ENCODE results near the gene INF2. TPM values are rescaled to one million over a fixed set of nuclear protein-coding genes. Genes with fewer than 3 reads are reported as not detected.

INF2 gene
- total RNA-seq, 1 experiment from 2014 or later: 58.3 TPM

DNA sequence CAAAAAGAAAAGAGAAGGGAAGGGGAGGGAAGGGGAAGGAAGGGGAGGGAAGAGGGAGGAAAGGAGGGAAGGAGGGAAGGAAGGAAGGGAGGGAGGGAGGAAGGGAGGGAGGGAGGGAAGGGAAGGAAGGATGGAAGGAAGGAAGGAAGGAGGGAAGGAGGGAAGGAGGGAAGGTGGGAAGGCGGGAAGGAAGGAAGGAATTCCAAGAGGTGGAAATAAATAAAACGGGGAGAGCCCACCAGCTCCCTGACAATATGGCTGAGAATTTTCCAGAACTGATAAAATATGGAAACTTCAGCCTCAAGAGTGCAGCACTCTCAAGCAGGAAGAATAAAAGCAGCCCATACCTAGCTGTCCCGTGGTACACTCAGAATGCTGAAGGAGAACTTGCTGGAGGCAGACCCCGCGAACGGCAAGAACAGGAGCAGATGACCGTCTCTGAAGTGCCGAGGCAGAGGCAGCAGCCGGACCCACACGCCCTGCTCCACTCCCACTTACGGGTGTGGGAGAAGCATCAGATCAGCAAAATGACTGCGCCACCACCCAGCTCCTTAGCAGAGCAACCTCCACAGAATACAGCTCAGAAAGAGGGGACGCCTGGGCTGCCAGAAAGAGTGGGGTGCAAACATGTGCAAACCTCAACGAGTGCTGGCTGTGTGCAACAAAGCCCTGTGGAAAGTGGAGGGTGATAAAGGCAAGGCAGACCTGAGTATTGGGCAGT lies 34.1 kb upstream of the INF2 start:
- Histone ChIP-seq H3K79me2 (ENCODE audit: insufficient read depth, low read length) (no peaks in the 10 kb centered on the region), H3K9me3 (ENCODE audit: control insufficient read depth, low read depth, low read length) (peaks cover 10% of the 10 kb centered on the region), H3K9ac (ENCODE audit: extremely low read depth, insufficient read length, low read length) (no peak overlapping the region), H3K4me2 (ENCODE audit: insufficient read depth, insufficient read length, low read length) (no peak overlapping the region), H3K27ac (ENCODE audit: insufficient read length, low read depth, low read length) (no peak overlapping the region), H3K56ac (ENCODE audit: insufficient read length, low read depth, low read length) (no peak overlapping the region), H2BK5ac (ENCODE audit: insufficient read length, low read length) (no peak overlapping the region), H3T11ph (ENCODE audit: low read length) (no peak overlapping the region), H3K23ac (ENCODE audit: insufficient read length, low read depth, low read length) (no peak overlapping the region), H2AFZ (ENCODE audit: low read length) (no peak overlapping the region), H3K27me3 (ENCODE audit: insufficient read depth, low read length) (peaks cover 2% of the 10 kb centered on the region; the same call in 1 of the 2 replicates), H3K14ac (ENCODE audit: insufficient read depth, low read length) (no peak overlapping the region), H2BK15ac (ENCODE audit: low read depth, low read length) (no peak overlapping the region), H2BK20ac (ENCODE audit: low read depth, low read length, poor library complexity, severe bottlenecking) (no peak overlapping the region), H2BK12ac (ENCODE audit: insufficient read length, low read depth, low read length) (no peak overlapping the region), H3K4ac (ENCODE audit: low read depth, low read length) (no peak overlapping the region), H4K8ac (replicated peaks; ENCODE audit: insufficient read length, low read depth, low read length) (no peak overlapping the region), H4K20me1 (ENCODE audit: control insufficient read depth, insufficient read depth, insufficient read length) (no peaks in the 10 kb centered on the region), H3K18ac (ENCODE audit: insufficient read length, low read depth, low read length) (no peak overlapping the region), H4K5ac (ENCODE audit: insufficient read length, low read depth, low read length) (no peak overlapping the region), H3K4me1 (ENCODE audit: insufficient read depth, low read length) (no peaks in the 10 kb centered on the region), H3K23me2 (ENCODE audit: insufficient read length, low read depth, low read length, poor library complexity, severe bottlenecking) (peaks cover under 1% of the 10 kb centered on the region), H2BK120ac (ENCODE audit: low read depth, low read length, poor library complexity, severe bottlenecking) (no peak overlapping the region), H2AK5ac (ENCODE audit: insufficient read length, low read length) (no peak overlapping the region), H4K91ac (ENCODE audit: insufficient read length, low read depth, low read length) (no peak overlapping the region), H3K79me1 (ENCODE audit: insufficient read depth, low read depth, low read length, poor library complexity, severe bottlenecking) (no peaks in the 10 kb centered on the region)
- TF ChIP-seq, protein P1, sequence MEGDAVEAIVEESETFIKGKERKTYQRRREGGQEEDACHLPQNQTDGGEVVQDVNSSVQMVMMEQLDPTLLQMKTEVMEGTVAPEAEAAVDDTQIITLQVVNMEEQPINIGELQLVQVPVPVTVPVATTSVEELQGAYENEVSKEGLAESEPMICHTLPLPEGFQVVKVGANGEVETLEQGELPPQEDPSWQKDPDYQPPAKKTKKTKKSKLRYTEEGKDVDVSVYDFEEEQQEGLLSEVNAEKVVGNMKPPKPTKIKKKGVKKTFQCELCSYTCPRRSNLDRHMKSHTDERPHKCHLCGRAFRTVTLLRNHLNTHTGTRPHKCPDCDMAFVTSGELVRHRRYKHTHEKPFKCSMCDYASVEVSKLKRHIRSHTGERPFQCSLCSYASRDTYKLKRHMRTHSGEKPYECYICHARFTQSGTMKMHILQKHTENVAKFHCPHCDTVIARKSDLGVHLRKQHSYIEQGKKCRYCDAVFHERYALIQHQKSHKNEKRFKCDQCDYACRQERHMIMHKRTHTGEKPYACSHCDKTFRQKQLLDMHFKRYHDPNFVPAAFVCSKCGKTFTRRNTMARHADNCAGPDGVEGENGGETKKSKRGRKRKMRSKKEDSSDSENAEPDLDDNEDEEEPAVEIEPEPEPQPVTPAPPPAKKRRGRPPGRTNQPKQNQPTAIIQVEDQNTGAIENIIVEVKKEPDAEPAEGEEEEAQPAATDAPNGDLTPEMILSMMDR (conservative IDR thresholded peaks at IDR 0.05): no peak
- WGBS (ENCODE audit: extremely low coverage, insufficient read length, low lambda C conversion rate): no CpG with 5 or more reads among the region's 14 CpGs
- H3K27ac Mint-ChIP-seq: no peak overlapping the region
- peaks cover 58% of the 10 kb centered on the region for H3K27me3 Mint-ChIP-seq (ENCODE audit: low read depth)
- no peak overlapping the region for H3K4me3 Mint-ChIP-seq
- peaks cover 24 to 31% of the 10 kb centered on the region in 2 experiments for H3K9me3 Mint-ChIP-seq
- peaks cover 0 to 5% of the 10 kb centered on the region in 2 experiments; a peak in 1 of 4 replicates for H3K4me1 Mint-ChIP-seq
- peaks cover 16 to 21% (median 17%) of the 10 kb centered on the region in 3 experiments for H3K36me3 Mint-ChIP-seq (ENCODE audit: insufficient read depth in 1 of 3, low read depth in 3 of 3)
- DNase-seq: no peak

Measured in H9 (cell line).